Stimulated activated CD8-positive, alpha-beta memory T cell treated with anti-CD3 and anti-CD28 coated beads, Interleukin-2, amount 100 ng/mL, for 1 hour (primary cell): ENCODE measurements around the gene TTC39A.
"Not testable (repeated sequence)": the region's sequence is repeated elsewhere in the genome, so short reads cannot be mapped to it uniquely, and the experiment has no call there.

Experiments used
- DNase-seq, 2 donors: peaks; one replicate each; pipeline ENCODE4 v3.0.0-alpha.2; 2020; ENCODE audit warnings: low read depth in 2 of 2

Gene TTC39A

GRCh38 chr1:51266791-51267190 is 63.6 kb downstream of the TTC39A start:
- no peak for DNase-seq

- no peak for DNase-seq
Measured at GRCh38 chr1:51266181-51266580, 64.2 kb downstream of the TTC39A start.

GRCh38 chr1:51265618-51266017 is 64.7 kb downstream of the TTC39A start:
- no peak for DNase-seq

GRCh38 chr1:51264451-51264850 is 65.9 kb downstream of the TTC39A start:
- DNase-seq, result no peak

GRCh38 chr1:51263147-51263877 is 67.0 kb downstream of the TTC39A start:
- DNase-seq, result no peak

GRCh38 chr1:51255331-51255730 is 75.0 kb downstream of the TTC39A start:
- no peak for DNase-seq

- DNase-seq, result no peak
Measured at GRCh38 chr1:51253691-51254090, 76.7 kb downstream of the TTC39A start.

GRCh38 chr1:51252366-51252765 is 78.0 kb downstream of the TTC39A start:
- no peak for DNase-seq

GRCh38 chr1:51251165-51251564 is 79.2 kb downstream of the TTC39A start:
- not testable (repeated sequence) for DNase-seq

GRCh38 chr1:51250729-51251128 is 79.6 kb downstream of the TTC39A start:
- not testable (repeated sequence) for DNase-seq

- no peak for DNase-seq
Measured at GRCh38 chr1:51249445-51249844, 80.9 kb downstream of the TTC39A start.

GRCh38 chr1:51247499-51247898 is 82.9 kb downstream of the TTC39A start:
- DNase-seq, result no peak

GRCh38 chr1:51247022-51247421 is 83.3 kb downstream of the TTC39A start:
- no peak for DNase-seq

GRCh38 chr1:51242546-51242945 is 87.8 kb downstream of the TTC39A start:
- DNase-seq, result no peak

GRCh38 chr1:51241119-51241518 is 89.2 kb downstream of the TTC39A start:
- DNase-seq, result no peak

GRCh38 chr1:51240084-51240483 is 90.3 kb downstream of the TTC39A start:
- no peak for DNase-seq

GRCh38 chr1:51238034-51238403 is 92.3 kb downstream of the TTC39A start:
- DNase-seq, result no peak

- DNase-seq, result no peak
Measured at GRCh38 chr1:51237351-51238033, 92.9 kb downstream of the TTC39A start.
